IPS DF 6.9 (cell line): ENCODE measurements around the gene CCNB1.
"Not testable (repeated sequence)": the region's sequence is repeated elsewhere in the genome, so short reads cannot be mapped to it uniquely, and the experiment has no call there.

Experiments
- DNase-seq: peaks from one replicate; pipeline ENCODE4 v3.0.0-alpha.2; 2013; ENCODE audit warnings: low read depth, low spot score
- H3K27ac ChIP-seq: one replicate; pipeline ENCODE4 v1.5.1; 2013; ENCODE audit warnings: low read length, control low read depth
- H3K27me3 ChIP-seq: 2 replicates; pipeline ENCODE4 v1.6.1; 2013; ENCODE audit warnings: mild to moderate bottlenecking, low read length; ENCODE audit not compliant: control insufficient read depth, insufficient read depth
- H3K36me3 ChIP-seq: 2 replicates; pipeline ENCODE4 v1.6.1; 2013; ENCODE audit warnings: low read length; ENCODE audit not compliant: control insufficient read depth, insufficient read depth
- H3K4me1 ChIP-seq: 2 replicates; pipeline ENCODE4 v1.6.1; 2013; ENCODE audit warnings: low read length; ENCODE audit not compliant: control insufficient read depth, insufficient read depth
- H3K4me3 ChIP-seq: 2 replicates; pipeline ENCODE4 v1.5.1; 2013; ENCODE audit warnings: mild to moderate bottlenecking, low read length
- H3K9me3 ChIP-seq: 2 replicates; pipeline ENCODE4 v1.6.1; 2013; ENCODE audit warnings: low read length, inconsistent platforms; ENCODE audit not compliant: control insufficient read depth, insufficient read depth
- WGBS: extraction: QIAGEN DNeasy Blood & Tissue Kit; methylation state at CpG from one replicate; pipeline ENCODE4 v1.1.7; 2013; ENCODE audit warnings: mixed read lengths, missing lambda C conversion rate; ENCODE audit not compliant: insufficient read length, insufficient coverage; 5-methylcytosine and 5-hydroxymethylcytosine counted together

Gene CCNB1

GRCh38 chr5:69213513-69214215 is 46.7 kb downstream of the CCNB1 start:
- no CpG with 5 or more reads among the region's 4 CpGs for WGBS
- Histone ChIP-seq H3K27me3 (no peaks in the 10 kb centered on the region), H3K4me1 (no peaks in the 10 kb centered on the region), H3K9me3 (no peaks in the 10 kb centered on the region), H3K4me3 (no peak overlapping the region), H3K27ac (no peak overlapping the region), H3K36me3 (peaks cover 4% of the 10 kb centered on the region; the same call in 1 of the 2 replicates)
- DNase-seq, result no peak

- no peak overlapping the region for H3K27ac ChIP-seq
- WGBS, result no CpG with 5 or more reads among the region's 6 CpGs
- DNase-seq, result no peak
These were observed 50.2 kb downstream of the CCNB1 start for GRCh38 chr5:69217151-69217511.

GRCh38 chr5:69217548-69218526 is 50.9 kb downstream of the CCNB1 start:
- Histone ChIP-seq H3K27ac (no peak overlapping the region), H3K27me3 (no peaks in the 10 kb centered on the region), H3K9me3 (no peaks in the 10 kb centered on the region; the same call in 1 of the 2 replicates), H3K36me3 (no peaks in the 10 kb centered on the region), H3K4me1 (no peaks in the 10 kb centered on the region), H3K4me3 (peak overlapping the region; percentile 98)
- WGBS, result no CpG with 5 or more reads among the region's 73 CpGs
- peak; percentile 84 for DNase-seq

More at GRCh38 chr5:69217151-69217511, 50.2 kb downstream of the CCNB1 start:
- Histone ChIP-seq H3K36me3 (no peaks in the 10 kb centered on the region), H3K4me1 (no peaks in the 10 kb centered on the region), H3K9me3 (no peaks in the 10 kb centered on the region; the same call in 1 of the 2 replicates), H3K4me3 (no peak overlapping the region), H3K27me3 (no peaks in the 10 kb centered on the region)

GRCh38 chr5:69219939-69220338 is 53.0 kb downstream of the CCNB1 start:
- no peaks in the 10 kb centered on the region; the same call in 1 of the 2 replicates for H3K9me3 ChIP-seq
- no peak for DNase-seq
- no peak overlapping the region for H3K27ac ChIP-seq
- no peaks in the 10 kb centered on the region for H3K27me3 ChIP-seq
- no peaks in the 10 kb centered on the region for H3K4me1 ChIP-seq
- H3K36me3 ChIP-seq, result peaks cover 2% of the 10 kb centered on the region; the same call in 1 of the 2 replicates
- no peak overlapping the region for H3K4me3 ChIP-seq

- H3K27ac ChIP-seq, H3K4me3 ChIP-seq, H3K9me3 ChIP-seq, H3K36me3 ChIP-seq, H3K4me1 ChIP-seq, DNase-seq, H3K27me3 ChIP-seq: not testable (repeated sequence)
- WGBS, result no CpG with 5 or more reads among the region's 18 CpGs
These were observed 53.4 kb downstream of the CCNB1 start for GRCh38 chr5:69220371-69220770.

GRCh38 chr5:69220833-69221232 is 53.9 kb downstream of the CCNB1 start:
- not testable (repeated sequence) for H3K27ac ChIP-seq, H3K4me3 ChIP-seq, H3K36me3 ChIP-seq, H3K9me3 ChIP-seq, H3K27me3 ChIP-seq, H3K4me1 ChIP-seq, DNase-seq
- WGBS, result no CpG with 5 or more reads among the region's 9 CpGs

GRCh38 chr5:69224520-69224919 is 57.6 kb downstream of the CCNB1 start:
- no peak for DNase-seq
- no peak overlapping the region for H3K4me3 ChIP-seq
- WGBS, result no CpG with 5 or more reads among the region's 8 CpGs
- no peaks in the 10 kb centered on the region; the same call in 1 of the 2 replicates for H3K9me3 ChIP-seq
- peaks cover 2% of the 10 kb centered on the region; the same call in 1 of the 2 replicates for H3K36me3 ChIP-seq
- H3K27ac ChIP-seq, result no peak overlapping the region
- no peaks in the 10 kb centered on the region for H3K27me3 ChIP-seq
- no peaks in the 10 kb centered on the region for H3K4me1 ChIP-seq

GRCh38 chr5:69225860-69226259 is 58.9 kb downstream of the CCNB1 start:
- Histone ChIP-seq H3K36me3 (peaks cover 2% of the 10 kb centered on the region; the same call in 1 of the 2 replicates), H3K4me3 (no peak overlapping the region), H3K4me1 (no peaks in the 10 kb centered on the region), H3K9me3 (no peaks in the 10 kb centered on the region), H3K27ac (no peak overlapping the region), H3K27me3 (no peaks in the 10 kb centered on the region)
- no peak for DNase-seq
- no CpG with 5 or more reads among the region's 4 CpGs for WGBS
